Nephron (organoid): ENCODE measurements around the gene CRADD.
"Not testable (repeated sequence)": the region's sequence is repeated elsewhere in the genome, so short reads cannot be mapped to it uniquely, and the experiment has no call there.

Experiments used
- H3K27ac Mint-ChIP-seq, 3 experiments: 2 replicates each; pipeline ENCODE4 v1.8.0; 2020; ENCODE audit warnings: mixed read lengths in 3 of 3, mild to moderate bottlenecking in 2 of 3, moderate library complexity in 1 of 3
- H3K27me3 Mint-ChIP-seq: 2 replicates; pipeline ENCODE4 v1.8.0; 2021; ENCODE audit warnings: low read depth, mild to moderate bottlenecking, moderate library complexity, mixed read lengths
- H3K36me3 Mint-ChIP-seq: 2 replicates; pipeline ENCODE4 v1.8.0; 2020; ENCODE audit warnings: low read depth, mixed read lengths
- H3K4me1 Mint-ChIP-seq: 2 replicates; pipeline ENCODE4 v1.8.0; 2020; ENCODE audit warnings: mixed read lengths
- H3K4me3 Mint-ChIP-seq, 3 experiments: 2 replicates each; pipeline ENCODE4 v1.8.0; 2020; ENCODE audit warnings: mild to moderate bottlenecking in 3 of 3, mixed read lengths in 3 of 3, moderate library complexity in 2 of 3
- H3K9me3 Mint-ChIP-seq: 2 replicates; pipeline ENCODE4 v1.8.0; 2020; ENCODE audit warnings: mixed read lengths
- CTCF ChIP-seq, 3 experiments: fragments of 200-600 bp; sonication (generic); IDR thresholded peaks; one replicate each; pipeline ENCODE4 v1.5.0; 2021; ENCODE audit warnings: antibody characterized with exemption in 3 of 3; ENCODE audit not compliant: unreplicated experiment in 3 of 3

The CRADD gene

GRCh38 chr12:93780101-93780641, 103.0 kb downstream of the CRADD start:
- Mint-ChIP-seq H3K4me3 (no peak overlapping the region), H3K27me3 (no peaks in the 10 kb centered on the region), H3K4me1 (peaks cover 61% of the 10 kb centered on the region), H3K27ac (peak overlapping the region in 2 of 3 experiments; percentile 17 to 37), H3K36me3 (no peaks in the 10 kb centered on the region), H3K9me3 (no peaks in the 10 kb centered on the region)
- no peak for TF ChIP-seq CTCF (IDR thresholded peaks at IDR 0.05; ENCODE audit: unreplicated experiment in 3 of 3)

GRCh38 chr12:93780886-93781285, 103.7 kb downstream of the CRADD start:
- not testable (repeated sequence) for H3K9me3 Mint-ChIP-seq, H3K4me3 Mint-ChIP-seq, H3K27me3 Mint-ChIP-seq, H3K36me3 Mint-ChIP-seq, H3K27ac Mint-ChIP-seq
- H3K4me1 Mint-ChIP-seq: peaks cover 65% of the 10 kb centered on the region

- not testable (repeated sequence) for H3K36me3 Mint-ChIP-seq, H3K4me3 Mint-ChIP-seq, H3K9me3 Mint-ChIP-seq, H3K27me3 Mint-ChIP-seq, H3K27ac Mint-ChIP-seq
- H3K4me1 Mint-ChIP-seq: peaks cover 65% of the 10 kb centered on the region
Measured at GRCh38 chr12:93781961-93782360, 104.8 kb downstream of the CRADD start.

- Mint-ChIP-seq H3K27ac (no peak overlapping the region), H3K4me1 (peaks cover 56% of the 10 kb centered on the region), H3K9me3 (no peaks in the 10 kb centered on the region)
Measured at GRCh38 chr12:93782853-93783252, 105.7 kb downstream of the CRADD start.

GRCh38 chr12:93783832-93784231, 106.7 kb downstream of the CRADD start:
- Mint-ChIP-seq H3K4me3 (no peak overlapping the region), H3K9me3 (no peaks in the 10 kb centered on the region), H3K36me3 (no peaks in the 10 kb centered on the region), H3K27ac (peak overlapping the region in 1 of 3 experiments; percentile 21), H3K4me1 (peaks cover 46% of the 10 kb centered on the region), H3K27me3 (no peaks in the 10 kb centered on the region)
- no peak for TF ChIP-seq CTCF (IDR thresholded peaks at IDR 0.05; ENCODE audit: unreplicated experiment in 3 of 3)

More at GRCh38 chr12:93782853-93783252, 105.7 kb downstream of the CRADD start:
- Mint-ChIP-seq H3K27me3 (no peaks in the 10 kb centered on the region), H3K4me3 (no peak overlapping the region), H3K36me3 (no peaks in the 10 kb centered on the region)
- no peak for TF ChIP-seq CTCF (IDR thresholded peaks at IDR 0.05; ENCODE audit: unreplicated experiment in 3 of 3)

GRCh38 chr12:93784339-93785086, 107.3 kb downstream of the CRADD start:
- no peaks in the 10 kb centered on the region for H3K36me3 Mint-ChIP-seq
- peaks cover 4% of the 10 kb centered on the region for H3K27me3 Mint-ChIP-seq
- H3K27ac Mint-ChIP-seq: peak overlapping the region; percentile 21 to 41 (median 38)
- H3K9me3 Mint-ChIP-seq: no peaks in the 10 kb centered on the region
- no peak for TF ChIP-seq CTCF (IDR thresholded peaks at IDR 0.05; ENCODE audit: unreplicated experiment in 3 of 3)
- H3K4me1 Mint-ChIP-seq: peaks cover 45% of the 10 kb centered on the region
- H3K4me3 Mint-ChIP-seq: no peak overlapping the region
